WERI-Rb-1 (cell line): Measurements from ENCODE around the gene ALG8.
"Not testable (repeated sequence)": the region's sequence is repeated elsewhere in the genome, so short reads cannot be mapped to it uniquely, and the experiment has no call there.

ENCODE experiments used
- DNase-seq: peaks from one replicate; pipeline ENCODE4 v3.0.0-alpha.2; 2020
- H3K27ac ChIP-seq: fragments of 250-450 bp; sonication (Bioruptor Pico); 2 replicates; pipeline ENCODE4 v1.5.1; 2020; ENCODE audit warnings: mild to moderate bottlenecking, moderate library complexity
- H3K27me3 ChIP-seq: fragments of 250-450 bp; sonication (Bioruptor Pico); 2 replicates; pipeline ENCODE4 v1.5.1; 2021; ENCODE audit warnings: mild to moderate bottlenecking, low read depth, moderate library complexity; ENCODE audit not compliant: insufficient read depth, severe bottlenecking
- H3K36me3 ChIP-seq: fragments of 250-450 bp; sonication (Bioruptor Pico); 2 replicates; pipeline ENCODE4 v1.5.1; 2020; ENCODE audit warnings: mild to moderate bottlenecking, moderate library complexity
- H3K4me3 ChIP-seq: 2 replicates; pipeline ENCODE4 v1.5.1; 2011; ENCODE audit warnings: low read depth, mild to moderate bottlenecking, control low read depth, low read length
- H3K9me3 ChIP-seq: fragments of 250-450 bp; sonication (Bioruptor Pico); 2 replicates; pipeline ENCODE4 v1.5.1; 2021; ENCODE audit warnings: mild to moderate bottlenecking, moderate library complexity; ENCODE audit not compliant: severe bottlenecking
- CTCF ChIP-seq: IDR thresholded peaks from 2 replicates; pipeline ENCODE4 v1.5.1; 2011; ENCODE audit warnings: low read depth, mild to moderate bottlenecking, control low read depth, inconsistent platforms, low read length

ALG8 gene

GRCh38 chr11:78094250-78094649, 45.2 kb downstream of the ALG8 start:
- no peak overlapping the region for H3K4me3 ChIP-seq
- DNase-seq = no peak
- peaks cover 3% of the 10 kb centered on the region for H3K36me3 ChIP-seq
- no peak overlapping the region for H3K27ac ChIP-seq
- TF ChIP-seq CTCF = no peak
- H3K9me3 ChIP-seq = no peaks in the 10 kb centered on the region
- no peaks in the 10 kb centered on the region for H3K27me3 ChIP-seq

- not testable (repeated sequence) for H3K36me3 ChIP-seq, H3K4me3 ChIP-seq, H3K27me3 ChIP-seq, H3K9me3 ChIP-seq
- DNase-seq = peak; percentile 35
- TF ChIP-seq CTCF = peak; percentile 21; the same call in 1 of the 2 replicates
- peak overlapping the region; percentile 36 for H3K27ac ChIP-seq
These were observed 52.8 kb downstream of the ALG8 start for GRCh38 chr11:78086521-78087074.

- DNase-seq = no peak
- Histone ChIP-seq H3K9me3 (no peaks in the 10 kb centered on the region), H3K4me3 (no peak overlapping the region), H3K36me3 (no peaks in the 10 kb centered on the region), H3K27me3 (no peaks in the 10 kb centered on the region), H3K27ac (no peak overlapping the region)
- TF ChIP-seq CTCF = no peak
These were observed 53.5 kb downstream of the ALG8 start for GRCh38 chr11:78085972-78086371.

- not testable (repeated sequence) for H3K27ac ChIP-seq, DNase-seq, H3K4me3 ChIP-seq, H3K27me3 ChIP-seq, H3K9me3 ChIP-seq, H3K36me3 ChIP-seq
These were observed 54.9 kb downstream of the ALG8 start for GRCh38 chr11:78084506-78084905.

GRCh38 chr11:78083021-78083420, 56.4 kb downstream of the ALG8 start:
- Histone ChIP-seq H3K36me3 (peaks cover 3% of the 10 kb centered on the region), H3K27ac (no peak overlapping the region), H3K27me3 (no peaks in the 10 kb centered on the region), H3K9me3 (no peaks in the 10 kb centered on the region), H3K4me3 (no peak overlapping the region)
- no peak for TF ChIP-seq CTCF
- no peak for DNase-seq

- no peaks in the 10 kb centered on the region for H3K27me3 ChIP-seq
- H3K27ac ChIP-seq = no peak overlapping the region
- no peak for TF ChIP-seq CTCF
- H3K9me3 ChIP-seq = no peaks in the 10 kb centered on the region
- peaks cover 12% of the 10 kb centered on the region for H3K36me3 ChIP-seq
- no peak overlapping the region for H3K4me3 ChIP-seq
- no peak for DNase-seq
These were observed 57.3 kb downstream of the ALG8 start for GRCh38 chr11:78082146-78082545.
